ENCODE measurements around the gene SEPTIN3.
A peak's percentile ranks its signal among the peaks of the same experiment; 100 is the strongest.

The SEPTIN3 gene, protein sequence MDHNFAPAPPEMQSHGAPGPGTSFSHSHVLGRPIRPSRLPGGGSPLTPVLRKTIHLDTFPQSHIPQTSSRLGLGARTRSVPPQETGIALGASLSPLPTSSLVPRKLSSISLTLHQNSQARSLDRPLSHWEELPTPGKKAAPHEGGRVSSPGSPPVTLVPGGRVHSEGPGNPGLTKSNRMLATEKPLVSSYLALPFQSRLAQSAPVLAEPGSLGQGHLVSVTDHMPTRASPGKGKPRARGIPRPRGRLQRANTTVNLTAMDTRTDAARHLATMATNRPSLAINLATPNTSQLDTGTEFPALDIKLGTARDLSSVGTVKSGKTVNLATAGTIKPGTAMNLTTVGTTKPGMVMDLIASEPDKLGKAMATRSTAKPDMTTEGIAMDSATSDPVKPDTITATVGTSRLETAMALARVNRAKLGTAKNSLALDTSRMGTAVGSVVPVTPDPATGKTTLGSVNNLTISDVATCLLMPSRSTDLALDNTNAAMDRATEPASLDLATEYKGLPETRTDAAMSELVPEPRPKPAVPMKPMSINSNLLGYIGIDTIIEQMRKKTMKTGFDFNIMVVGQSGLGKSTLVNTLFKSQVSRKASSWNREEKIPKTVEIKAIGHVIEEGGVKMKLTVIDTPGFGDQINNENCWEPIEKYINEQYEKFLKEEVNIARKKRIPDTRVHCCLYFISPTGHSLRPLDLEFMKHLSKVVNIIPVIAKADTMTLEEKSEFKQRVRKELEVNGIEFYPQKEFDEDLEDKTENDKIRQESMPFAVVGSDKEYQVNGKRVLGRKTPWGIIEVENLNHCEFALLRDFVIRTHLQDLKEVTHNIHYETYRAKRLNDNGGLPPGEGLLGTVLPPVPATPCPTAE

GRCh38 chr22:41969110-41969646, at the start of gene SEPTIN3:
Gene SEPTIN3, plus strand, starts transcription at chr22:41969443. Its CDS starts 2,050 bp downstream, at chr22:41971493.
- no peaks in the 10 kb centered on the region for H3K36me3 ChIP-seq (replicated peaks)
- in situ Hi-C loops (cut with MboI; ENCODE audit: low sequenced_read_pairs): loop anchor here (10.0 kb wide), 1 partner anchor 466 kb away; the partner anchor contains the start of gene NFAM1

DNA sequence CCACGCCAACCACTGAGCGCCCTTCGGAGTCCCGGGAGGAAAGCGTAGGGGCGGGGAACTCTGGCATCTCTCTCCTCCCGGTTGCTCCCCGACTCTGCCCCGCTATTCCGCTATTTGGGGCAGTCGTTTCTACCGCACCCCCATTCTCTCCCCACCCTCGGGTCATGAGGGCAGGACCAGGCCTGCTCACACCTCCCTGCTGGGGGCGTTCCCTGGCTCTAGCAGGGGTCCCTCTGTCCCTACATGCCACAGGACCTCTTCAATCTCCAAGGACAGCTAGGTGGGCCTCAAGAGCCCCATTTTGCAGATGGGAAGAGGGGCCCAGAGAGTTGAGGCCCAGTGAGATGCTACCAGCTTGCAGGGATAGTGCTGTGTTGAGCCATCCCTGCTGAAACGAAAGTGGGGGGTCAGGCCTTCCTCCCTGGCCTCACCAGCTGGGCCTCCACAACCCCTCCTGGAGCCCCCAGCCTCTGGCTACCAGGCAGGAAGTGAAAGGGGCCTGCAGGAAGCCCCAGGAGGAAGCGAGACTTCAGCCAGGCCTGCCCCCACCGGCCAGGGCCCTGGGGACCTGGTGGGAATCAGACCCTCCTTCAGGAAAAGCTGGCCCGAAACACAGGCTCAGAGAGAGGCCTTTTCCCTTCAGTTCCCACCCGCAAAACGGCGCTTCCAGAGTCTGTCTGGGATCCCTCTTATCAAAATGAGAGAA, 48.8 kb upstream of the SEPTIN3 start:
- peaks cover 3% of the 10 kb centered on the region for H3K27me3 ChIP-seq (ENCODE audit: low read depth)
- H3K9me3 ChIP-seq: no peaks in the 10 kb centered on the region
- H3K36me3 ChIP-seq (replicated peaks): no peaks in the 10 kb centered on the region
- H3K4me1 ChIP-seq: no peaks in the 10 kb centered on the region; the same call in 1 of the 2 replicates
- no peak overlapping the region for H3K4me3 ChIP-seq
- in situ Hi-C loops (cut with MboI; ENCODE audit: low sequenced_read_pairs): no loop called here
- no peak for DNase-seq (ENCODE audit: low spot score in 2 of 2)

More at GRCh38 chr22:41969110-41969646, at the start of gene SEPTIN3:
- no peak for DNase-seq (ENCODE audit: low spot score in 2 of 2)
- H3K4me3 ChIP-seq: no peak within 1 kb of the TSS
- no peaks in the 10 kb centered on the region for H3K4me1 ChIP-seq
- H3K27me3 ChIP-seq (ENCODE audit: low read depth): peaks cover 11% of the 10 kb centered on the region
- no peaks in the 10 kb centered on the region for H3K9me3 ChIP-seq

- no peak for DNase-seq (ENCODE audit: low spot score in 2 of 2)
- in situ Hi-C loops (cut with MboI; ENCODE audit: low sequenced_read_pairs): no loop called here
- H3K36me3 ChIP-seq (replicated peaks): no peaks in the 10 kb centered on the region
- no peak overlapping the region for H3K4me3 ChIP-seq
- no peaks in the 10 kb centered on the region for H3K9me3 ChIP-seq
- peaks cover 3% of the 10 kb centered on the region; the same call in 1 of the 2 replicates for H3K4me1 ChIP-seq
- peaks cover 6% of the 10 kb centered on the region for H3K27me3 ChIP-seq (ENCODE audit: low read depth)
These were observed 46.9 kb upstream of the SEPTIN3 start for GRCh38 chr22:41922328-41922727.

DNA sequence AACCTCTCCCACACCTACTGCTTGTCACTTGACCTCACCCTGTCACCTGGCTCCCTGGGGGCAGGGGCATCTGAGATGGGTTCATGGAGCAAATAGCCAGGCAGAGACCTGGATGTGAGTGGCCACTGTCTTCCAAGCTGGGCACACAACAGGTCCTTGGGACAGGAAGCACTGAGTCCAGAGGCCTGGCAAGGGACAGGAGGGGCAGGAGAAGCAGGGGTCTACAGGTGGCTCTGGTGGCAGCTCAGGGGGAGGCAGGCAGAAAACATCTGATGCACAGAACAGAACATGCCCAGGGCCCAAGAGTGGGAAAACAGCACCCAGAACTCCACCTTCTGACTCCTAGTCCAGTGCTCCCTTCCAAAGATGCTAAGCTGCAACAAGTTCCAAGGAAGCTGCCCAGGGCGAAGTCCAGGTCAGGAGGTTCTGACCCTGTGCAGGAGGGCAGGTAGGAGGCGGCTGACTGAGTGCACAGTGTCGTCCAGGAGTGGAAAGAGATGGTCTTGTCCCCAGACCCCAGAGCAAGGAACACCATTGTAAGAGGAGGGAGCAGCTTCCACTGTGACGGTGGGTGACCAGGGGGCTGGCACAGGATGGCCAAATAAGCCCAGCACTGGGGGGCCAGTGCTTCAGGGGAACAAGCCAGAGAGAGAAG, 46.2 kb upstream of the SEPTIN3 start:
- DNase-seq (ENCODE audit: low spot score in 2 of 2): no peak
- H3K36me3 ChIP-seq (replicated peaks): no peaks in the 10 kb centered on the region
- peaks cover 3% of the 10 kb centered on the region; the same call in 1 of the 2 replicates for H3K4me1 ChIP-seq
- in situ Hi-C loops (cut with MboI; ENCODE audit: low sequenced_read_pairs): no loop called here
- H3K4me3 ChIP-seq: no peak overlapping the region
- peaks cover 6% of the 10 kb centered on the region for H3K27me3 ChIP-seq (ENCODE audit: low read depth)
- no peaks in the 10 kb centered on the region for H3K9me3 ChIP-seq

DNA sequence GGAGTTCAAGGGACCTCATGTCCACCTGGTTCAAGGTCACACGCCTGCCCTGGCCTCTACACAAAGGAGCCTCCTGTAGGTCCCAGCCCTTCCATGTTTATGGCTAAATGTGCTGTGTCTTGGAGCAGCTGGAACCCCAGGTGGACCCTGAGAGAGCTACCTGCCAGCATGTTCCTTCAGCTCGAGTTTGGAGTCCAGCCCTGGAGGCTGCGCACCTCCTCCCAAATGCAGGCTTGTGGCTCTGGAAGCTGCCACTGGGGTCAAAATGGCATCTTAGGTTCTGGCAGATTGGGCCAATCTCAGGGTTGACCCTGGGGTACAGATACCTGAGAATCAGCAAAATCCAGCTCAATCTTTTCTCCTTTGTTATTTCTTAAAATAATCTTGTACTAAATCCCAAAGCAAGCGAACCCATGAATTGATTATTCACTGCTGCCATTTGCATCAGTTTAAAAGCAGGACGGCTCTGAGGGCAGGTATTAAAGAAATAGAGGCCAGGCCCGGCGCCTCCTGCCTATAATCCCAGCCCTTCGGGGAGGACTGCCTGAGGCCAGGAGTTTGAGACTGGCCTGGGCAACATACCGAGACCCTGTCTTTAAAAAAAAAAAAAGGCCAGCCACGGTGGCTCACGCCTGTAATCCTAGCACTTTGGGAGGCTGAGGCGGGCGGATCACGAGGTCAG, 45.5 kb upstream of the SEPTIN3 start:
- Histone ChIP-seq H3K4me3 (no peak overlapping the region), H3K9me3 (no peaks in the 10 kb centered on the region), H3K27me3 (ENCODE audit: low read depth) (peaks cover 6% of the 10 kb centered on the region), H3K4me1 (peaks cover 3% of the 10 kb centered on the region; the same call in 1 of the 2 replicates), H3K36me3 (replicated peaks) (no peaks in the 10 kb centered on the region)
- in situ Hi-C loops (cut with MboI; ENCODE audit: low sequenced_read_pairs): no loop called here
- DNase-seq (ENCODE audit: low spot score in 2 of 2): no peak

DNA sequence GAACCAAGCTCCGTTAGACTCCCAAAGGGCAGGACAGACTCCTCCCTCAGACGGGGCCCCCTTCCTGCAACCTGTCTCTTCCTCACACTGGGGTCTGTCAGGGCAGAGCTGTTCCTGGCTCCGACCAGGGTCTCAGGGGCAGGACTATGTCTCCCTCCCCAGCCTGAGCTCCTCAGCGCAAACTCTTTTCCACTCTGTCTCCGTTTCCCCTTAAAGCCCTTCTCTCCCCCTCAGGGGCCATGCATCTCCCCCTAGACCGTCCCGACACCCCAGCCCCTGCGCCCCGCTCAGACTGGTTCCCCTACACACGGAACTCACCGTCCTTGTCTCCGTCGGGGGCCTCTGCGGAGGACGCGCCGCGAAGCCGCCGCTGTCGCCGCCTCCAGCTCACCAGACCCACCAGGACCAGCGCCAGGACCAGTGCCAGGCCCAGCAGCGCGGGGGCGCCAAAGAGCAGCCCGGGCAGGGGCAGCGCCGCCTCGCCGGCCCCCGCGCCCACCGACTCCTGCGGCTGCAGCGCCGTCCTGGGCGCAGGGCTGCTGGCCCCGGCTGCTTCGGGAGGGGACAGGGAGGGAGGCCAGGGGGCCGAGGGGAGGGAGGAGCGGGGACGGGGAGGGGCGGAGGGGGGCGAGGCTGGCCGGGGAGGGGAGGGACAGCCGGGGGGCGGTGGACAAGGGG, 43.3 kb upstream of the SEPTIN3 start:
- DNase-seq (ENCODE audit: low spot score in 2 of 2): peak; percentile 59 to 85
- Histone ChIP-seq H3K27me3 (ENCODE audit: low read depth) (peaks cover 6% of the 10 kb centered on the region), H3K4me3 (peak overlapping the region; percentile 23), H3K4me1 (peaks cover 3% of the 10 kb centered on the region; the same call in 1 of the 2 replicates), H3K9me3 (no peaks in the 10 kb centered on the region), H3K36me3 (replicated peaks) (no peaks in the 10 kb centered on the region)
- in situ Hi-C loops (cut with MboI; ENCODE audit: low sequenced_read_pairs): no loop called here

GRCh38 chr22:41927813-41928212, 41.4 kb upstream of the SEPTIN3 start:
- DNase-seq (ENCODE audit: low spot score in 2 of 2): no peak
- in situ Hi-C loops (cut with MboI; ENCODE audit: low sequenced_read_pairs): no loop called here
- peaks cover 6% of the 10 kb centered on the region for H3K27me3 ChIP-seq (ENCODE audit: low read depth)
- no peaks in the 10 kb centered on the region for H3K9me3 ChIP-seq
- peaks cover 3% of the 10 kb centered on the region; the same call in 1 of the 2 replicates for H3K36me3 ChIP-seq (replicated peaks)
- peaks cover 3% of the 10 kb centered on the region; the same call in 1 of the 2 replicates for H3K4me1 ChIP-seq
- no peak overlapping the region for H3K4me3 ChIP-seq

GRCh38 chr22:41928593-41929417, 40.4 kb upstream of the SEPTIN3 start:
- H3K4me3 ChIP-seq: no peak overlapping the region
- peaks cover 3% of the 10 kb centered on the region; the same call in 1 of the 2 replicates for H3K4me1 ChIP-seq
- no peaks in the 10 kb centered on the region for H3K9me3 ChIP-seq
- H3K27me3 ChIP-seq (ENCODE audit: low read depth): peaks cover 6% of the 10 kb centered on the region
- H3K36me3 ChIP-seq (replicated peaks): peaks cover 3% of the 10 kb centered on the region; the same call in 1 of the 2 replicates
- in situ Hi-C loops (cut with MboI; ENCODE audit: low sequenced_read_pairs): no loop called here
- DNase-seq (ENCODE audit: low spot score in 2 of 2): peak in 1 of 2 experiments; percentile 17

DNA sequence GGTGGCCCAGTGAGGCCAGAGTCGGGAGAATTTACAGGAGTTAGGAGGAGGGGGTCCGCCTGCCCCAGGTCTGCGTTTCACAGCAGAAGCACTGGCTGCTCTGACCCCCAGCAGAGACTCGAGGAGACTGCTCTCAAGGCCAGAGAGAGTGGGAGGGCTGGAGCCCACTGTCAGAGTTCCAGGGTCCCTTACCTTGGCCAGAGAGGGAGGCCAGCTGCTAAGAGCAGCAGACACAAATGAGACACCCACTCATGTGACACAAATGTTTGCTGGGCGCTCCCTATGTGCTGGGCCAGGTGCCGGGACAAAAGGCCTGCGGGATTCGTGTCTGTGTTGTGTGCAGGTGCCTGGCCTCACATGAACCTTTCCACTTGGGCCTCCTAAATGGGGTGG, 39.8 kb upstream of the SEPTIN3 start:
- no peaks in the 10 kb centered on the region for H3K9me3 ChIP-seq
- H3K4me3 ChIP-seq: no peak overlapping the region
- H3K36me3 ChIP-seq (replicated peaks): peaks cover 6% of the 10 kb centered on the region; the same call in 1 of the 2 replicates
- peak in 1 of 2 experiments; percentile 26 for DNase-seq (ENCODE audit: low spot score in 2 of 2)
- in situ Hi-C loops (cut with MboI; ENCODE audit: low sequenced_read_pairs): no loop called here
- peaks cover 3% of the 10 kb centered on the region; the same call in 1 of the 2 replicates for H3K4me1 ChIP-seq
- peaks cover 6% of the 10 kb centered on the region for H3K27me3 ChIP-seq (ENCODE audit: low read depth)

- H3K36me3 ChIP-seq (replicated peaks): peaks cover 20% of the 10 kb centered on the region
- no peaks in the 10 kb centered on the region; the same call in 1 of the 2 replicates for H3K4me1 ChIP-seq
- in situ Hi-C loops (cut with MboI; ENCODE audit: low sequenced_read_pairs): no loop called here
- H3K4me3 ChIP-seq: no peak overlapping the region
- DNase-seq (ENCODE audit: low spot score in 2 of 2): peak in 1 of 2 experiments; percentile 42
- no peaks in the 10 kb centered on the region for H3K9me3 ChIP-seq
- no peaks in the 10 kb centered on the region for H3K27me3 ChIP-seq (ENCODE audit: low read depth)
These were observed 37.5 kb upstream of the SEPTIN3 start for GRCh38 chr22:41931701-41932269.

- no peaks in the 10 kb centered on the region for H3K27me3 ChIP-seq (ENCODE audit: low read depth)
- in situ Hi-C loops (cut with MboI; ENCODE audit: low sequenced_read_pairs): no loop called here
- no peaks in the 10 kb centered on the region for H3K4me1 ChIP-seq
- no peak overlapping the region for H3K4me3 ChIP-seq
- DNase-seq (ENCODE audit: low spot score in 2 of 2): peak in 1 of 2 experiments; percentile 14
- peaks cover 25% of the 10 kb centered on the region for H3K36me3 ChIP-seq (replicated peaks)
- H3K9me3 ChIP-seq: no peaks in the 10 kb centered on the region
These were observed 36.9 kb upstream of the SEPTIN3 start for GRCh38 chr22:41932353-41932752.

All from HAP-1 (cell line).